Measurements from ENCODE around the gene PHETA1. TPM values are rescaled to one million over a fixed set of nuclear protein-coding genes. Genes with fewer than 3 reads are reported as not detected.

Gene PHETA1
- total and polyA plus RNA-seq, 3 donors from 2014 or later, result 13.7 to 27.2 (median 16.1) TPM

DNA sequence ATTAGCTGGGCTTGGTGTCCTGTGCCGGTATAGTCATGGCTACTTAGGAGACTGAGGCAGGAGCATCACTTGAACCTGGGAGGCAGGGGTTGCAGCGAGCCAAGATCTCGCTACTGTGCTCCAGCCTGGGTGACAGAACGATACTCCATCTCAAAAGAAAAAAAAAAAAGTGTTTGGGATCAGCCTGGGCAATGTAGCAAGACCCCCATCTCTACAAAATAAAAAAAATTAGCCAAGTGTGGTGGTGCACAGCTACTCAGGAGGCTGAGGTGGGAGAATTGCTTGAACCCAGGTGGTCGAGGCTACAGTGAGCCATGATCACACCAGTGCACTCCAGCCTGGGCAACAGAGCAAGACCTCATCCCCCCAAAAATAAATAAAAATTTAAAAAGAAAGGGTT is 47.6 kb downstream of the PHETA1 start:
- 86 to 88% methylated on average over 5 of the region's 5 CpGs for WGBS, 2 donors

GRCh38 chr12:111320258-111321050 is 48.4 kb downstream of the PHETA1 start:
- WGBS, 2 donors, result 84 to 87% methylated on average over 20 to 56 of the region's 67 CpGs
- no peaks in the 10 kb centered on the region for H3K4me1 ChIP-seq
- no peak for DNase-seq
- intact Hi-C loops (cut with DNase I; ENCODE audit: low total_unique reads), result no loop called here
- TF ChIP-seq, protein P1, sequence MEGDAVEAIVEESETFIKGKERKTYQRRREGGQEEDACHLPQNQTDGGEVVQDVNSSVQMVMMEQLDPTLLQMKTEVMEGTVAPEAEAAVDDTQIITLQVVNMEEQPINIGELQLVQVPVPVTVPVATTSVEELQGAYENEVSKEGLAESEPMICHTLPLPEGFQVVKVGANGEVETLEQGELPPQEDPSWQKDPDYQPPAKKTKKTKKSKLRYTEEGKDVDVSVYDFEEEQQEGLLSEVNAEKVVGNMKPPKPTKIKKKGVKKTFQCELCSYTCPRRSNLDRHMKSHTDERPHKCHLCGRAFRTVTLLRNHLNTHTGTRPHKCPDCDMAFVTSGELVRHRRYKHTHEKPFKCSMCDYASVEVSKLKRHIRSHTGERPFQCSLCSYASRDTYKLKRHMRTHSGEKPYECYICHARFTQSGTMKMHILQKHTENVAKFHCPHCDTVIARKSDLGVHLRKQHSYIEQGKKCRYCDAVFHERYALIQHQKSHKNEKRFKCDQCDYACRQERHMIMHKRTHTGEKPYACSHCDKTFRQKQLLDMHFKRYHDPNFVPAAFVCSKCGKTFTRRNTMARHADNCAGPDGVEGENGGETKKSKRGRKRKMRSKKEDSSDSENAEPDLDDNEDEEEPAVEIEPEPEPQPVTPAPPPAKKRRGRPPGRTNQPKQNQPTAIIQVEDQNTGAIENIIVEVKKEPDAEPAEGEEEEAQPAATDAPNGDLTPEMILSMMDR (IDR thresholded peaks at IDR 0.05), result no peak
- TF ChIP-seq POLR2A (IDR thresholded peaks at IDR 0.05), result no peak
- peak overlapping the region; percentile 29 to 44 for H3K4me3 ChIP-seq
- no peaks in the 10 kb centered on the region for H3K27me3 ChIP-seq
- H3K9me3 ChIP-seq, result no peaks in the 10 kb centered on the region
- no peaks in the 10 kb centered on the region for H3K36me3 ChIP-seq (ENCODE audit: low read depth, missing control alignments)
- no peak overlapping the region for H3K27ac ChIP-seq

More for the DNA sequence above, 47.6 kb downstream of the PHETA1 start:
- no peaks in the 10 kb centered on the region for H3K36me3 ChIP-seq (ENCODE audit: low read depth, missing control alignments)
- no peak for TF ChIP-seq POLR2A (IDR thresholded peaks at IDR 0.05)
- TF ChIP-seq, protein P1 (IDR thresholded peaks at IDR 0.05), result no peak
- H3K27ac ChIP-seq, result no peak overlapping the region
- H3K4me1 ChIP-seq, result no peaks in the 10 kb centered on the region
- intact Hi-C loops (cut with DNase I; ENCODE audit: low total_unique reads), result no loop called here
- no peak overlapping the region for H3K4me3 ChIP-seq
- no peaks in the 10 kb centered on the region for H3K27me3 ChIP-seq
- no peaks in the 10 kb centered on the region for H3K9me3 ChIP-seq
- DNase-seq, result no peak

GRCh38 chr12:111319600-111320257 is 49.2 kb downstream of the PHETA1 start:
- no peak overlapping the region for H3K27ac ChIP-seq
- 68 to 74% methylated on average over 2 to 20 of the region's 32 CpGs for WGBS, 2 donors
- H3K36me3 ChIP-seq (ENCODE audit: low read depth, missing control alignments), result no peaks in the 10 kb centered on the region
- H3K4me3 ChIP-seq, result peak overlapping the region; percentile 29 to 44
- no peaks in the 10 kb centered on the region for H3K9me3 ChIP-seq
- TF ChIP-seq POLR2A (IDR thresholded peaks at IDR 0.05), result no peak
- TF ChIP-seq, protein P1 (IDR thresholded peaks at IDR 0.05), result no peak
- DNase-seq, result no peak
- no peaks in the 10 kb centered on the region for H3K4me1 ChIP-seq
- no peaks in the 10 kb centered on the region for H3K27me3 ChIP-seq
- intact Hi-C loops (cut with DNase I; ENCODE audit: low total_unique reads), result no loop called here

DNA sequence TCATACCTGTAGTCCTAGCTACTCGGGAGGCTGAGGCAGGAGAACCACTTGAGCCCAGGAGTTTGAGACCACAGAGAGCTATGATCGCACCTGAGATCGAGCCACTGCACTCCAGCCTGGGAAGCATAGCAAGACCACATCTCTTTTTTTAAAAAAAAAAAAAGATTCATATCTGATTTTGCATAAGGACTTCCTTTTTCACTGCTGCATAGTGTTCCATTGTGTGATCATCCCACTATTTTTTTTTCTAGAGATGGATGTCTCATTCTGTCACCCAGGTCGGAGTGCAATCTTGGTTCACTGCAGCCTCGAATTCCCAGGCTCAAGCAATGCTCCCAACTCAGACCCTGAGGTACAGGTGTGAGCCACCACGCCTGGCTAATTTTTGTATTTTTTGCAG is 50.4 kb downstream of the PHETA1 start:
- no peaks in the 10 kb centered on the region for H3K27me3 ChIP-seq
- H3K4me1 ChIP-seq, result no peaks in the 10 kb centered on the region
- 89 to 93% methylated on average over 6 of the region's 6 CpGs for WGBS, 2 donors
- H3K36me3 ChIP-seq (ENCODE audit: low read depth, missing control alignments), result no peaks in the 10 kb centered on the region
- no peak for TF ChIP-seq POLR2A (IDR thresholded peaks at IDR 0.05)
- TF ChIP-seq, protein P1 (IDR thresholded peaks at IDR 0.05), result no peak
- no peak overlapping the region for H3K27ac ChIP-seq
- no peak overlapping the region for H3K4me3 ChIP-seq
- H3K9me3 ChIP-seq, result no peaks in the 10 kb centered on the region
- no peak for DNase-seq
- intact Hi-C loops (cut with DNase I; ENCODE audit: low total_unique reads), result no loop called here

Measured in testis (tissue), 3 donors.